Stimulated activated naive CD4-positive, alpha-beta T cell (primary cell): ENCODE measurements around the gene CEPT1.

Source experiments
- DNase-seq, 6 experiments: peaks; one replicate each; lab custom pipeline; 2025; lab: John Stamatoyannopoulos, UW

CEPT1 gene

DNA sequence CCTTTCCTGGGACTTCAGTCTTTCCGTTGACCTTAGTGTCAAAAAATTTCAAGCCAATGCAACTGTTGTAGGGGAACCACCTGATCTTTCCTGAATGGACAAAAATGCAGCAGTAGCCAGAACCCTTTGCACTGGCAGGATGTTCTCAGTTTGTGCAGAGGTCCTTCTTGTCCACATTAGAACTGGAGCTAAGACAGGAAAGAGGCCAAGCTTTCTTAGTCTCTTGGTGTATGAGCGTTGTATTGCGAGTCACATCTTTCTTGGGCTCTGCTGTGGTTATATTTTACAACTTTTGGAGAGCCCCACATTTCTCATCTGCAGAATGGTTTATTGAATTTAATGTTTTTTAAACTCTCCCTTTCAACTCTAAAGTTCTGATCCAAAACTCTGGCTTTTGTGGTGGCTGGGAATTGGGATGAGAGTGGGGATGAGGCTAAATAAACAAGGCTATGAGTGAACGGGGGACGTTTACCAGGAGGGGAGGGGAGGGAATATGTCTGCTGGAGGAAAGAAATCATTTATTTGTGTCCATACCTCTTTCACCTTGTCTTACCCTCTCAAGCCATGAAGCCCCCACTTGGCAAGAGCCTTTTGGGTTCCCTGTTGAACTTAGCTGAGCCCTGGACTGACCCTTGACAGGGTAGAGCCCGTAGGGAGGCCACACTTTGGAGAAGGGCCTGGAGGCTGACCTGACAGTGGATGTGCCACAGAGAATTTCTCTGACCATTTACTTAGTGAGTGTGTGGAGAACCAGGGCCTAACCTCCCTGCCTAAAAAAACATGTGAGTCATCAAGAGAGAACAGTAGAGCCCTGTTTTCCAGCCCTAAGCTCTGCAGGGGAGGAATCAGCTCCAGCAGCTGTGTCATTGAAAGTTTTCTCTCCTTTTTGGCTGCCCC lies 88.1 kb downstream of the CEPT1 start:
- DNase-seq, result peak in 1 of 6 experiments; percentile 27

DNA sequence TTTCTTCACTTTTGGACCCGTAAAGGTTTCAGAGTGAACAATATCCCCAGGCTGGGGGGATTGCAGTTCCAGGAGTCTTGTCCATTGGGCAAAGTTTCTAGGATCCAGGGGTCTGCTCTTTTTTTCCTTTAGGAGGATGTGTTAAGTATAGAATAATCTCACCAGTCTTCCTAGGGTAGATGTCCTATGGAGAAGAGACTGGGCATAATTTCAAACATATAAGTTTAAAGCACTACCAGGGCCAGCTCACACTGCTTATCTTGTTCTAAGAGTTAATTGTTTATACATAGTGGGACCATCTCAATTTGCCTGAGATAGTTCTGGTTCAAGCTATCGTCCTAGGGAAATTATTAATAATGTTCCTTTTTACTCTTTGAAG lies 88.7 kb downstream of the CEPT1 start:
- DNase-seq, result no peak

DNA sequence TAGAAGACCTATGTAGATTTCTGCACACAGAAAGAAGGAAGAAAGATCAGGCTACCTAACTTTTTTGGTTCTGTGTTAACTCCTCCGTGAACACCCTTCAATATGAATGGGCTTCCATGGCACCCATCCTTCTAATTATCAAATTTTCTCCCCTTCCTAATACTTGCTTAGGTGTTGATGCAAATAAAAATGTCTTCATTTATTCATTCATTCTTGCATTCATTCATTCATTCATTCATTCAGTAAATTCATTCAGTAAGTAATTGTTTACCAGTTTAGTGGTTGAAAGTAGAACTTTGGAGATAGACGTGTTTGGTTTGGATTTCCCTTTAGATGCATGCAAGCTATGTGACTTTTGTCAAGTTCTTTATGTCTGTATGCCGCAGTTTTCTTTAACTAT lies 92.1 kb downstream of the CEPT1 start:
- no peak for DNase-seq

DNA sequence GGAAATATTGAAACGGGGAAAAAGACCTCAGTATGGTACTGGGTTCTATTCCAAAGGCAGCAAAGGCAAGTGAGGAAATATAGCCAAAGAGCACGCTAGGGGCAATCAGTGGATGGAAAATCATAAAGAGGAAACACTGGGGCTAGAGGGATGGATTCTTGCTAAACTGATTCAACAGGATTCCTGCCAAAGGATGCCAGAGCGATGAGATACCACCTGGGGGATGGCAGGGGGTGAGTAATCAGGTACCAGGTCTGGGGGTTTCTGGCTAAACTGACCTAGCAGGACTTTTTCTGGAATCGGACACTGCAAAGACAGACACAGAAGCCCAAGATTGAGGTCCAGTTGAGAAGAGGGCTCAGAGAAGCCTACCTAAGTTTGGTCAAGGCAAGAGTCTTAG lies 94.2 kb downstream of the CEPT1 start:
- DNase-seq, result no peak
